ENCODE data around the gene ATP4B.

ATP4B gene

DNA sequence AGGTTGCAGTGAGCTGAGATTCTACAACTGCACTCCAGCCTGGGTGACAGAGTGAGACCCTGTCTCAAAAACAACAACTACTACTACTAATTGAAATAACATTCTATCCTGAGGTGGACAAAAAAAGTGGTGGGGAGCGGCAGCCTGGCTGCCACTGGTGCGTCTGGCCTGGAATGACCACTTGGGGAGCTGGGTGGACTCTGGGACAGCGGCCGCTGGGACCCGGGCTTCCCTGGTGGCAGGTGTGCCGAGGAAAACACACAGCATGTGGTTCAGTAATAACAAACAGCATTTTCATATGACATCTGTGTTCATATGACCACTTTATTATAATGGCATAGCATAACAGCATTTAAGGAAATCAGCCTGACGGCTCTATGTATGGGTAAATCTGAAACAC is 39.5 kb downstream of the ATP4B start:
- Mint-ChIP-seq H3K27me3 (ENCODE audit: low read depth, poor library complexity) (peaks cover 3% of the 10 kb centered on the region), H3K4me3 (no peak overlapping the region), H3K9me3 (peaks cover 21% of the 10 kb centered on the region), H3K36me3 (ENCODE audit: low read depth) (peaks cover 50% of the 10 kb centered on the region), H3K4me1 (peaks cover 27% of the 10 kb centered on the region), H3K27ac (peak overlapping the region; percentile 79)
- TF ChIP-seq, protein P1, sequence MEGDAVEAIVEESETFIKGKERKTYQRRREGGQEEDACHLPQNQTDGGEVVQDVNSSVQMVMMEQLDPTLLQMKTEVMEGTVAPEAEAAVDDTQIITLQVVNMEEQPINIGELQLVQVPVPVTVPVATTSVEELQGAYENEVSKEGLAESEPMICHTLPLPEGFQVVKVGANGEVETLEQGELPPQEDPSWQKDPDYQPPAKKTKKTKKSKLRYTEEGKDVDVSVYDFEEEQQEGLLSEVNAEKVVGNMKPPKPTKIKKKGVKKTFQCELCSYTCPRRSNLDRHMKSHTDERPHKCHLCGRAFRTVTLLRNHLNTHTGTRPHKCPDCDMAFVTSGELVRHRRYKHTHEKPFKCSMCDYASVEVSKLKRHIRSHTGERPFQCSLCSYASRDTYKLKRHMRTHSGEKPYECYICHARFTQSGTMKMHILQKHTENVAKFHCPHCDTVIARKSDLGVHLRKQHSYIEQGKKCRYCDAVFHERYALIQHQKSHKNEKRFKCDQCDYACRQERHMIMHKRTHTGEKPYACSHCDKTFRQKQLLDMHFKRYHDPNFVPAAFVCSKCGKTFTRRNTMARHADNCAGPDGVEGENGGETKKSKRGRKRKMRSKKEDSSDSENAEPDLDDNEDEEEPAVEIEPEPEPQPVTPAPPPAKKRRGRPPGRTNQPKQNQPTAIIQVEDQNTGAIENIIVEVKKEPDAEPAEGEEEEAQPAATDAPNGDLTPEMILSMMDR (IDR thresholded peaks at IDR 0.05): no peak
- DNase-seq: no peak

DNA sequence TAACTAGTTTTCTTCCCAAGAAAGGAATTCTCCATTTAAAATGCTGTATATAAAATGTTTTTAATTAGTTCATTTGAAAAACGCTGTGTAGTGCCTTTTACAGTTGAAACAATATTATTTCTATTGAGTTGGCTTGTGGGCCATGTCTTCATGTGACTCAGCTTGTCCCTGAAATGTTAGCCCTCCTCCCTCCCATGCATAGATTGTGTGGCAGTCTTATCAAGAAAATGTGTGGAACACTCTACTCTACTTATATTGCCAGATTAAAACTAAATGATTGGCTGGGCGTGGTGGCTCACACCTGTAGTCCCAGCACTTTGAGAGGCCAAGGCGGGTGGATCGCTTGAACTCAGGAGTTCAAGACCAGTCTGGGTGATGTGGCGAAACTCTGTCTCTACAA is 40.0 kb downstream of the ATP4B start:
- TF ChIP-seq, protein P1 (IDR thresholded peaks at IDR 0.05): no peak
- no peak overlapping the region for H3K4me3 Mint-ChIP-seq
- peaks cover 3% of the 10 kb centered on the region for H3K27me3 Mint-ChIP-seq (ENCODE audit: low read depth, poor library complexity)
- peaks cover 45% of the 10 kb centered on the region for H3K36me3 Mint-ChIP-seq (ENCODE audit: low read depth)
- peaks cover 27% of the 10 kb centered on the region for H3K4me1 Mint-ChIP-seq
- H3K9me3 Mint-ChIP-seq: peaks cover 18% of the 10 kb centered on the region
- DNase-seq: no peak
- no peak overlapping the region for H3K27ac Mint-ChIP-seq

- Mint-ChIP-seq H3K4me3 (peak overlapping the region; percentile 37), H3K36me3 (ENCODE audit: low read depth) (peaks cover 45% of the 10 kb centered on the region), H3K4me1 (peaks cover 27% of the 10 kb centered on the region), H3K27ac (peak overlapping the region; percentile 95), H3K9me3 (peaks cover 10% of the 10 kb centered on the region), H3K27me3 (ENCODE audit: low read depth, poor library complexity) (peaks cover 3% of the 10 kb centered on the region)
- TF ChIP-seq, protein P1 (IDR thresholded peaks at IDR 0.05): no peak
- DNase-seq: peak; percentile 75
Measured at GRCh38 chr13:113616991-113617749, 40.8 kb downstream of the ATP4B start.

DNA sequence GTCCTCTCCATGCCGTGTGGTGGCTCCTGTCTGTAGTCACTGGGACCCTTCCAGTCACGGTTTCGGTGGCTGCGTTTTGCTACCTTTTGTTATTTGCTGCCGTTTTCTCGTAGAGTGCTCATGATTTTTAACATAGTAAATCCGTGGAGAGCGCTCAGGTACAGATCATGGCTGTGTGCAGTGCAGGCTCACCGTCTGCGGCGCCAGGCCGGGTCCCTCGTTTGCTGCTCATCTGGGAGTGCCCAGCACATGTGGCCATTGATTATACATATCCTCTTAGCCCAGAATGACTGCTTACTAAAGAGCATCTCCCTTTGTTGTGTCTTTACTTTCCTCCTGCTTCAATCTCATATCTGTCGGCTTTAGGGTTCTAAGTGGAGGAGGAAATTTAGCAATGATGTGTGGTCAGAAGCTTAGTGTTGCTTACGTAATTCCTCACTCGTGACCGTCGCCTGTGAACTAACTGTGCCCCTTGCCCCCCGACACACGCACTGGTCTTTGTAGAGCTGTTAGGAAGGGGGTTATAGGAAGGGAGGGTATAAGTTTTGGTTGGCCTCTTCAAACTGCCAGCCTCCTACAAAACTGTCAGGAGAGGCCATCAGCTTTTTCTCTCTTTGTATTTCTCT is 41.6 kb downstream of the ATP4B start:
- Mint-ChIP-seq H3K4me3 (peak overlapping the region; percentile 37), H3K9me3 (peaks cover 7% of the 10 kb centered on the region), H3K27me3 (ENCODE audit: low read depth, poor library complexity) (peaks cover 3% of the 10 kb centered on the region), H3K27ac (peak overlapping the region; percentile 95), H3K36me3 (ENCODE audit: low read depth) (peaks cover 45% of the 10 kb centered on the region), H3K4me1 (peaks cover 27% of the 10 kb centered on the region)
- no peak for DNase-seq
- TF ChIP-seq, protein P1 (IDR thresholded peaks at IDR 0.05): no peak

DNA sequence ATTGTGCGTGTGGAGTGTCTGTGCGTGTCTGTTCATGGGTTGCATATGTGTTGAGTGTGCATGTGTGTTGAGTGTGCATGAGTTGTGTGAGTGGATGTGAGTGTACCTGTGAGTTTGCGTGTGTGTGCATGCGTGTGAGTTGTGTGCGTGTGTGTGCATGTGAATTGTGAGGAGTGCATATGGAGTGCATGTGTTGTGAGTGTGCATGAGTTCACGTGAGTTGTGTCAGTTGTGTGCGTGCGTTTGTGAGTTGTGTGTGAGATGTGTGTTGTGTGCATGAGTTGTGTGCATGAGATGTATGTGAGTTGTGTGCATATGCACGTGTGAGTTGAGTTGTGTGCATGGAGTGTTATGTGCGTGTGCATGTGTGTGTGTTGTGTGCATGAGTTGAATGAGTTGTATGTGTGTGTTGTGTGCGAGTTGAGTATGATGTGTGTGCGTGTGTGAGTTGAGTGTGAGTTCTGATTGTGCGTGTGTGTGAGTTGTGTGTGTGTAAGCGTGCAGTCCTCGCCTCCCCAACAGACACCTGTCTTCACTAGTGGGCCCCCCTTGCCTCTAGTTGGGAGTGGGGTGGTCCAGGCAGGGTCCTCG is 44.1 kb downstream of the ATP4B start:
- Mint-ChIP-seq H3K36me3 (ENCODE audit: low read depth) (peaks cover 44% of the 10 kb centered on the region), H3K4me1 (peaks cover 31% of the 10 kb centered on the region)

More for the DNA sequence above, 44.1 kb downstream of the ATP4B start:
- TF ChIP-seq, protein P1 (IDR thresholded peaks at IDR 0.05): no peak
- no peak for DNase-seq
- Mint-ChIP-seq H3K4me3 (no peak overlapping the region), H3K27ac (no peak overlapping the region), H3K27me3 (ENCODE audit: low read depth, poor library complexity) (peaks cover 3% of the 10 kb centered on the region), H3K9me3 (no peaks in the 10 kb centered on the region)

Measured in nephron progenitor cell (in vitro differentiated cells).